ENCODE results near the gene TMEM272.
A peak's percentile ranks its signal among the peaks of the same experiment; 100 is the strongest.

DNA sequence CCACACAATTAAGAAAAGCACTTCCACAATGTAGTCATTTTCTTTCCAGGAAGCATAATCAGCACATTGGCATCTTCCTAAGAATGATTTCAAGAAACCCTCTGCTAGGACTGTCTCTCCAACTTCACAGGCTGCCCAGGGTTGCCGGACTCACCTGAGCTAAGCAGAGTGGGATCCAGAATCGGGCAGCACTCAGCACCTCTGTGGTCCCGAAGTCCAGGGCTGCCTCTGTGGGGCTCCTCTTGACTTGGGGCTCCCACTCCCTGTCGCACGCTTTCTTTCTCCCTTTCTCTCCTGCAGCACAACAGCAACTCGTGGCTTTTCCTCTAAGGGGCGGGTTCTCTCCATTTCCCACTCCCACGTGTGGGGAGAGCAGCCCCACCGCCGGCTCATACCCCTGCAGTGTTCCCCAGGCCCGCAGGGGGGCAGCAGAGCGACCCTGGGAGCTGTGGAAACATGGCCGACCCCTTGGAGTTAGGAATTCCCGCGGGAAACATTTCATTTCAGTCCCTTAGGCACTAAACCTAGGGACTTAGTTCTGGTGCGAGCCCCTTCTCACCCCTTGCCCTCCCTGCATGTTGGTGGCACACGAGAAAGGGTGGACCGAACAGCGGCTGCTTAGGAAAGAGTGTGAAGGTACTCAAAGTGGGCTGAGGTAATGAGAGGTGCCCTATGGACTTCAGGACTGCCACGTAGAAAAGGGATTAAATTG is at the start of gene TMEM272:
- TF ChIP-seq YY1 (IDR thresholded peaks at IDR 0.05; ENCODE audit: insufficient read depth, insufficient read length) (peak; percentile 23), ZNF274 (IDR thresholded peaks at IDR 0.05; ENCODE audit: low read depth, low read length) (no peak), SUZ12 (IDR thresholded peaks at IDR 0.05; ENCODE audit: extremely low read depth, insufficient read depth, insufficient read length) (no peak)

All from NT2/D1 (cell line).